GM12801 (cell line): Measurements from ENCODE around the gene UBAP2.

Experiments
- TF ChIP-seq, protein P1 (sequence below): IDR thresholded peaks from one replicate; pipeline ENCODE4 v1.5.1; 2011; ENCODE audit warnings: control low read depth; ENCODE audit not compliant: insufficient read length; ENCODE audit errors: extremely low read depth

Gene UBAP2

DNA sequence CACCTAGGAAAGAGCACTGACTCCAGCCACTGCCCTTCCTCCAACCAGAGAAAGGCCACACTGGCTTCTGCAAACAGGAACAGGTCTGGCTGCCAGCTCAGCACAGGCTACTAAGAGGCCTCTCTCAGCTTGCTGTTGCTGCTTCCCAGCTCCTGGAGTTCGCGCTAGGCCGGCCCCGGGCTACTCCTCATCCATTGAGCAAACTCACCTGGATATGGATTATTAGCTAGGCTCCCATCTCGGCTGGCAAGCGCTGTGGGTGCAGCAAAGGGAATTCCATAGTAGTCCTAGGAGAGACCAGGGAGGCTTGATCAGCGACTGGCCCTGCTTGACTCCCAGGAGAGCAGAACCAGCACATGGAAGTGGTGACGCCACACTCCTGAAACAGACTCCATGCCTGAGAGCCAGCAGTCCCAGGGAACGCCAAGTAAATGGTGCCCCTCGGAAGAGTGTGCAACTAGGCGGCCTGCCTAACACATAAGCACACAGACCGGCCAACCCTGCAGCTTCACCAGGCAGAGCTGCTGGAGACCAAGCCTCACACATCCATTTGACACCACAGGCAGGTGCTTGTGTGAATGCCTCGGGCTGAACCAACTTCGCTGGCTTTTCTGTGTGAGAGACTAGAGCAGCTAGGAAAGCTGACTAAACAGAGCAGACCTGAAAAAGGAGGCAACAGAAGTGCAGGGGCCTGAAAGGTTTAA is 124.5 kb downstream of the UBAP2 start:
- TF ChIP-seq, protein P1, sequence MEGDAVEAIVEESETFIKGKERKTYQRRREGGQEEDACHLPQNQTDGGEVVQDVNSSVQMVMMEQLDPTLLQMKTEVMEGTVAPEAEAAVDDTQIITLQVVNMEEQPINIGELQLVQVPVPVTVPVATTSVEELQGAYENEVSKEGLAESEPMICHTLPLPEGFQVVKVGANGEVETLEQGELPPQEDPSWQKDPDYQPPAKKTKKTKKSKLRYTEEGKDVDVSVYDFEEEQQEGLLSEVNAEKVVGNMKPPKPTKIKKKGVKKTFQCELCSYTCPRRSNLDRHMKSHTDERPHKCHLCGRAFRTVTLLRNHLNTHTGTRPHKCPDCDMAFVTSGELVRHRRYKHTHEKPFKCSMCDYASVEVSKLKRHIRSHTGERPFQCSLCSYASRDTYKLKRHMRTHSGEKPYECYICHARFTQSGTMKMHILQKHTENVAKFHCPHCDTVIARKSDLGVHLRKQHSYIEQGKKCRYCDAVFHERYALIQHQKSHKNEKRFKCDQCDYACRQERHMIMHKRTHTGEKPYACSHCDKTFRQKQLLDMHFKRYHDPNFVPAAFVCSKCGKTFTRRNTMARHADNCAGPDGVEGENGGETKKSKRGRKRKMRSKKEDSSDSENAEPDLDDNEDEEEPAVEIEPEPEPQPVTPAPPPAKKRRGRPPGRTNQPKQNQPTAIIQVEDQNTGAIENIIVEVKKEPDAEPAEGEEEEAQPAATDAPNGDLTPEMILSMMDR, result no peak

DNA sequence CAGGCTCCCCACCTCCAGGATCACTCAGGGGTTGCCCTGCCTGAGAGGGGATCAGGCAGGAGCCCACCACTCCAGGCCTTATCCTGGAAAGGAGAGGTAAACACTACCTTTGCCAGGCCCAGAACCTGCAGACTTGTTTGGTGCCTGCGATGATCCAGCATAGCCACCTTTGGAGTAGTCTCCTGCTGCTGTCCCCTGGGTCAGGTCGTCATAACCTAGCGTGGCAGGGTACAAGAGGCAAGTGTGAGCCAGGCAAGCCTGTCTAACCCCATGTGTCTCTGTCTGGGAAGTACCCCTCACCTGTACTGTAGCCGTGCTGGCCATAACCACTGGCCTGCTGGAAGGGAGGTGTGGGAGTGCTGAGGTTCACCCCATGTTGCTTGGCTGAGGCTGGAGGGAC is 125.6 kb downstream of the UBAP2 start:
- TF ChIP-seq, protein P1, result no peak

DNA sequence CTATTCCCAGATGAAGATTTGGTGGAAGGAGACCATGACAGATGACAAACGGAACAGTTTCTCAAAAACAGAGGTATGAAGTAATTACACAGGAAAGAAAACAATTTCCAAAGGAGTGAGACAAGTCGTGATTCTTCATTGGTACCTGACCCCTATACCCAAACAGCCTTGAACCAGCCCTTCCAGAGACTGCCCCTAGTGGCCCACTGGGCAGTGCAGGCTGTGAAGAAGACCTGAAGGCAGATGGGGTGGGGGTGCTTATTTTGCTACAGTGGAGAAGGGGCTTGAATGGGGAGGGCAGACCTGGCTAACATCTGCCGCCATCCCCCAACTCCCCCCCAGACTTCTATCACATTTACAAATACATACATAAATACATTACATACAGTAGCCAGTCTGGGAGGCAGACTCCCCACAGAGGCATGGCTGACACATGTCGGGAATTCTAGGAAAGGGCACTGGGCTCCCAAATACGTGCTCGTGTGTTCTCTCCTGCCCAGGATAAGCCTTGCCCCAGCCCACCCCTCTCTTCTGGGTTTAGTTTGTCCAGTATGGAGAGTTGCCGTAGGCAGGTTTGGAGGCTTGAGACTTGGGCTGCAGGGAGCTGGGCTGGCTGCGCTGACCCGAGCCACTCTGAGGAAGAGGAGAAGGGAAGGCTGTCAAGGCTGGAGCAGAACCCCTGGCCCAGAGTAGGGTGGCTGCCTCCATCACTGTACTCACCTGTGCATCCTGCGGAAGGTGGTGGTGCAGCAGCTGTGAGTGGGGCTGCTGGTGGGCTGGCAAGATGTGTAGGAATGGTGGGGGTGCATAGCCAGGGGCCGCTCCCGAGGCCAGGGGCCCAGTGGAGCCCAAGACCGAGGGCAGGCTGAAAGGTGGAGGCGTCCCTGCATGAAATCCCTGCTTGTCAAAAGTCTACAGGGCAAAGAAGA is 126.5 kb downstream of the UBAP2 start:
- TF ChIP-seq, protein P1, result no peak

DNA sequence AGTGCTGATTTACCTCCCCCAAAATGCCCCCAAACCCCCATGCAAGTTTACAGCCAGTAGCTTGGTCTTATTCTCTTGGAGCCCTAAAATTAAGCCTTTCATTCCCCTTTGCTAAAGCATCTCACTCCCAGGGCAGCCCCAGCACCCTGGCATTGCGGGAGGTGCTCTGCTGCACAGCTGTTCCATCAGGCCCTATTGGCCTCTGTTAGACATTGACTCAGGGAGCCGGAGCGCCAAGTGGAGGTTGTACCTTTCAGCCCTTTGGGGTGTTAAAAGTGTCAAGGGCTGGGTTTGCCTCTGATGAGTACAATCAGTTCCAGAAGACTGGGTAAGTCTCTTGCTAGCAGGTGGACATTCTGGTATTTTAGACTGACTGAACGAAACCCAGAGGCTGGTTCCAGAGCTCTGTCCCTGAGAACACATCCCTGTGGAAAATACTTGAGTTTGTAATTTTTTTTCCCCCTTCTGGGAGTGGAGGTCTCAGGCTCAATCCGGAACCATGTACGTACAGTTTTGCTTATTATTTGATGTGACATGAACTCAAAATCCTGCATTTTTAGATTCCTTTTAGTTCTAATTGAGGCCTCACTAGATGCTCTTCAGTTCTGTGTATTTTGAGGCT is 129.3 kb downstream of the UBAP2 start:
- TF ChIP-seq, protein P1, result no peak

DNA sequence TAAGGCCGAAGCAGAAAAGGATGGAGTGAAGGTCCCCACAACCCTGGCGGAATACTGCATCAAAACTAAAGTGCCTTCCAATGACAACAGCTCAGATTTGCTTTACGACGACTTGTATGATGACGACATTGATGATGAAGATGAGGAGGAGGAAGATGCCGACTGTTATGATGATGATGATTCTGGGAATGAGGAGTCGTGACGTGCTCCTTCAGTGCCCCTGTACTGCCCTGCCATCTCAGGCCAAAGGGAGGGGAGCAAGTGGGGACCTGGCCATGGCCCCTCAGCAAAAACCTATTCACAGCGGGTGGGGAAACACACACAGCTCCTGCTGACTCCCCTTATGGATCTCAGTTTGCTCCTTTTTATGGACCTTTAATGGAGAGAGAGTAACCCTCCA is 131.7 kb downstream of the UBAP2 start:
- TF ChIP-seq, protein P1, result no peak

DNA sequence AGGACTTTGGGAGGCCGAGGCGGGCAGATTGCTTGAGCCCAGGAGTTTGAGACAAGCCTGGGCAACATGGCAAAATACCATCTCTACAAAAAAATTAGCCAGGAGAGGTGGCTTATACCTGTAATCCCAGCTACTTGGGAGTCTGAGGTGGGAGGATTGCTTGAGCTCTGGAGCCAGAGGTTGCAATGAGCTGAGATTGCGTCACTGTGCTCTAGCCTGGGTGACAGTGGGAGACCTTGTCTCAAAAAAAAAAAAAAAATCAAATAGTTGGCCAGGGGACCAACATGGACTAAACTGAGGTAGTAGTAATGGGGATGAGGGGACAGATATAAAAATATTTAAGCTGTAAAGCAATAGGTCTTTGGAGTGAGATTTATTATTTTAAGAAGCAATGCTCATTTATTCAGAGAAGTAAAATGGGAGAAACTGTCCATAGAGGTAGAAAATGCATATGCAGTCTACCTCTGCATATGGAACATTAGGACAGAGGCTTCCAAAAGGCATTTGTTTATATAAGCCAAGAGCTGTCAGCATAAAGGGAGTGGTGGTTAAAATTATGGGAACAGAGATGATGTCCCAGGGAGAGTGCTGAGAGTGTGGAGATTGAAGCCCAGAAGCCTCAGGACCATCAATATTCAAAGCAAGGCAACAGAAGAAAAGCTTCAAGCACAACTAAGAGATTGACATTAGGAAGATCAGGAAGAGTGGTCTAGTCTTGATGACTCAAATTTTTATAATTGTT is 133.6 kb downstream of the UBAP2 start:
- TF ChIP-seq, protein P1, result no peak
